C4-2B (cell line): ENCODE results near the gene LRCH1.

Experiments used
- ZFX ChIP-seq: fragments of 450-650 bp; IDR thresholded peaks from 2 replicates; pipeline ENCODE4 v1.6.1; 2017
- TF ChIP-seq, protein P1 (sequence below): fragments of 450-650 bp; conservative IDR thresholded peaks from 2 replicates; pipeline ENCODE4 v1.5.1; 2017; ENCODE audit warnings: mild to moderate bottlenecking

DNA sequence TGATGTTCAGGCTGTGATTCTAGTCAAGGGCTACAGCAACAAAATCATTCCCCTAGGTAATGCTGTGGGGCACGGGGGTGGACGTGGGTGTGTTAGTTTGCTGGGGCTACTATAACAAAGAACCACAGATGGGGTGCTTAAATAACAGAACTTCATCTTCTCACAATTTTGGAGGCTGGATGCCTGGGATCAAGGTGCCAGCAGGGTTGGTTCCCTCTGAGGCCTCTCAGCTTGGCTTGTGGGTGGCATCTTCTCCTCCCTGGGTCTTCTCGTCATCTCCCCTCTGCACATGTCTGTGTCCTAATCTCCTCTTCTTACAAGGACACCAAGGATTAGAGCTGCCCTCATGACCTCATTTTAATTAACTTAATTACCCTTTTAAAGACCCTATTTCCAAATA is 129.0 kb downstream of the LRCH1 start:
- TF ChIP-seq ZFX, result no peak
- TF ChIP-seq, protein P1, sequence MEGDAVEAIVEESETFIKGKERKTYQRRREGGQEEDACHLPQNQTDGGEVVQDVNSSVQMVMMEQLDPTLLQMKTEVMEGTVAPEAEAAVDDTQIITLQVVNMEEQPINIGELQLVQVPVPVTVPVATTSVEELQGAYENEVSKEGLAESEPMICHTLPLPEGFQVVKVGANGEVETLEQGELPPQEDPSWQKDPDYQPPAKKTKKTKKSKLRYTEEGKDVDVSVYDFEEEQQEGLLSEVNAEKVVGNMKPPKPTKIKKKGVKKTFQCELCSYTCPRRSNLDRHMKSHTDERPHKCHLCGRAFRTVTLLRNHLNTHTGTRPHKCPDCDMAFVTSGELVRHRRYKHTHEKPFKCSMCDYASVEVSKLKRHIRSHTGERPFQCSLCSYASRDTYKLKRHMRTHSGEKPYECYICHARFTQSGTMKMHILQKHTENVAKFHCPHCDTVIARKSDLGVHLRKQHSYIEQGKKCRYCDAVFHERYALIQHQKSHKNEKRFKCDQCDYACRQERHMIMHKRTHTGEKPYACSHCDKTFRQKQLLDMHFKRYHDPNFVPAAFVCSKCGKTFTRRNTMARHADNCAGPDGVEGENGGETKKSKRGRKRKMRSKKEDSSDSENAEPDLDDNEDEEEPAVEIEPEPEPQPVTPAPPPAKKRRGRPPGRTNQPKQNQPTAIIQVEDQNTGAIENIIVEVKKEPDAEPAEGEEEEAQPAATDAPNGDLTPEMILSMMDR, result no peak
